GM12878 (cell line): ENCODE data around the gene ETV4. TPM values are rescaled to one million over a fixed set of nuclear protein-coding genes. Genes with fewer than 3 reads are reported as not detected.

Source experiments
- ATAC-seq: fragments of 200-7000 bp; cut with Tn5 transposase; 3 replicates; pipeline ENCODE4 v1.9.1; 2020; ENCODE audit warnings: mild to moderate bottlenecking, moderate library complexity
- BruUV-seq: library from RNA; stranded (reverse); fragments of 400-500 nt; replicated peaks from 2 replicates; lab custom pipeline; 2021; lab: Mats Ljungman, UMichigan
- CTCF ChIA-PET: fragments of 300-600 bp; sonication (Branson Sonifier 250); formaldehyde crosslinking; extraction: SDS; loops from one replicate; lab custom pipeline; 2021; ENCODE audit warnings: inconsistent platforms; lab: Yijun Ruan, JAX
- POLR2A ChIA-PET: fragments of 350-600 bp; formaldehyde crosslinking; extraction: SDS; loops from one replicate; lab custom pipeline; 2021; ENCODE audit warnings: inconsistent platforms; lab: Charles Lee
- RAD21 ChIA-PET: fragments of 300-600 bp; sonication (Branson Sonifier 250); formaldehyde crosslinking; loops from one replicate; lab custom pipeline; 2023; ENCODE audit warnings: antibody characterized with exemption; ENCODE audit not compliant: unreplicated experiment; lab: Charles Lee
- SMC1A ChIA-PET: fragments of 300-600 bp; sonication (Branson Sonifier 250); formaldehyde crosslinking; loops from one replicate; lab custom pipeline; 2023; ENCODE audit not compliant: unreplicated experiment, uncharacterized antibody; lab: Charles Lee
- DNase-seq: peaks from one replicate; pipeline ENCODE4 v3.0.0-alpha.2; 2011; ENCODE audit warnings: low read depth, low spot score
- FAIRE-seq: peaks from 3 replicates; lab custom pipeline; 2011; peaks lifted over from hg19 to GRCh38; lab: Jason Lieb, UNC
- H2AFZ ChIP-seq: 2 replicates; pipeline ENCODE4 v1.6.0; 2011; ENCODE audit warnings: low read depth, low read length, control low read depth; ENCODE audit not compliant: control insufficient read depth
- H3K27ac ChIP-seq: 2 replicates; pipeline ENCODE4 v1.5.1; 2011; ENCODE audit warnings: control low read depth; ENCODE audit not compliant: control insufficient read depth, insufficient read depth
- H3K27me3 ChIP-seq, 2 experiments: replicated peaks in 1 of 2; 2 replicates each; pipeline versions ENCODE4 v1.6.0 to v1.6.1; 2011; ENCODE audit warnings: low read length in 1 of 2; ENCODE audit not compliant: control insufficient read depth in 2 of 2, insufficient read depth in 2 of 2
- H3K36me3 ChIP-seq, 2 experiments: 2 replicates each; pipeline ENCODE4 v1.5.1; 2011; ENCODE audit warnings: low read length in 1 of 2; ENCODE audit not compliant: control insufficient read depth in 2 of 2, insufficient read depth in 2 of 2
- H3K4me1 ChIP-seq: 2 replicates; pipeline ENCODE4 v1.6.1; 2011; ENCODE audit warnings: mild to moderate bottlenecking, low read length, moderate library complexity, mixed read lengths; ENCODE audit not compliant: control insufficient read depth, insufficient read depth
- H3K4me2 ChIP-seq: 2 replicates; pipeline ENCODE4 v1.6.0; 2011; ENCODE audit warnings: control low read depth; ENCODE audit not compliant: control insufficient read depth, insufficient read depth
- H3K4me3 ChIP-seq: fragments of 200-600 bp; sonication (generic); 2 replicates; pipeline ENCODE4 v1.5.1; 2016
- H3K79me2 ChIP-seq: 2 replicates; pipeline ENCODE4 v1.6.0; 2011; ENCODE audit warnings: low read length; ENCODE audit not compliant: control insufficient read depth, insufficient read depth
- H3K9ac ChIP-seq: 2 replicates; pipeline ENCODE4 v1.8.0; 2011; ENCODE audit warnings: low read length, control low read depth, mixed read lengths; ENCODE audit not compliant: control insufficient read depth, insufficient read depth
- H3K9me3 ChIP-seq: replicated peaks from 3 replicates; pipeline ENCODE4 v1.5.1; 2011; ENCODE audit warnings: mild to moderate bottlenecking, low read length; ENCODE audit not compliant: control insufficient read depth, insufficient read depth
- H4K20me1 ChIP-seq: 2 replicates; pipeline ENCODE4 v1.6.0; 2011; ENCODE audit not compliant: control insufficient read depth, insufficient read depth
- BCL11A ChIP-seq: IDR thresholded peaks from 2 replicates; pipeline ENCODE4 v1.6.1; 2011; ENCODE audit warnings: low read depth, low read length
- LARP7 ChIP-seq: fragments of 450-650 bp; IDR thresholded peaks from 2 replicates; pipeline ENCODE4 v1.6.1; 2017; ENCODE audit warnings: mild to moderate bottlenecking
- TCF3 ChIP-seq: IDR thresholded peaks from 2 replicates; pipeline ENCODE4 v1.6.1; 2012; ENCODE audit warnings: low read depth, mild to moderate bottlenecking, low read length, borderline replicate concordance; ENCODE audit not compliant: insufficient read depth
- ZBED1 ChIP-seq: IDR thresholded peaks from 2 replicates; pipeline ENCODE4 v1.6.1; 2016; ENCODE audit warnings: borderline replicate concordance
- ZNF24 ChIP-seq: fragments of 450-650 bp; IDR thresholded peaks from 2 replicates; pipeline ENCODE4 v1.6.1; 2017; ENCODE audit warnings: antibody characterized with exemption, mild to moderate bottlenecking
- WGBS: methylation state at CpG from one replicate; pipeline ENCODE4 v1.1.6; 2016; ENCODE audit warnings: low lambda C conversion rate; ENCODE audit not compliant: insufficient replicate concordance, insufficient coverage; ENCODE audit errors: missing lambda C conversion rate; 5-methylcytosine and 5-hydroxymethylcytosine counted together
- in situ Hi-C: fragments of 300-500 bp; cut with MboI; formaldehyde crosslinking; loops from 9 replicates; pipeline ENCODE4 v1.14.3; 2018; ENCODE audit warnings: mixed read lengths
- intact Hi-C: fragments of 100-400 bp; cut with micrococcal nuclease; formaldehyde crosslinking; loops from one replicate; pipeline ENCODE4 v1.14.2; 2022; ENCODE audit not compliant: unreplicated experiment
- polyA plus RNA-seq, 11 experiments: library from polyadenylated mRNA; depleted of rRNA in 4 of 11; unstranded in 6 of 11; stranded (reverse) in 5 of 11; fragments of >200 nt; fragmentation: Nextera tagmentation in 4 of 11; fragmentation: Illumina TruSeq in 1 of 11; extraction: Ambion mirVana in 4 of 11; extraction: Trizol in 1 of 11; gene quantifications; 1 replicate in 1 of 11; 2 replicates in 10 of 11; pipeline versions ENCODE4 v1.2.1 to v1.2.3, GENCODE V29; 2011 to 2016; ENCODE audit warnings: inconsistent platforms in 2 of 11, missing spikeins in 2 of 11, low read depth in 1 of 11
- total RNA-seq, 4 experiments: library from RNA; depleted of rRNA in 3 of 4; stranded (reverse); fragments of >200 nt in 3 of 4; fragmentation: Illumina TruSeq in 1 of 4; extraction: Trizol in 1 of 4; gene quantifications; 2 replicates each; pipeline versions ENCODE4 v1.2.1 to v1.2.3, GENCODE V29; 2013 to 2021
- TF ChIP-seq, protein P1 (sequence below): IDR thresholded peaks from 2 replicates; pipeline ENCODE4 v1.6.1; 2012; ENCODE audit warnings: mild to moderate bottlenecking, low read depth, low read length
- TF ChIP-seq, protein P2 (sequence below): fragments of 450-650 bp; IDR thresholded peaks from 2 replicates; pipeline ENCODE4 v1.6.1; 2017; ENCODE audit warnings: antibody characterized with exemption, mild to moderate bottlenecking, moderate library complexity
- TF ChIP-seq, protein P3 (sequence below): IDR thresholded peaks from 2 replicates; pipeline ENCODE4 v1.6.1; 2012; ENCODE audit warnings: low read length, inconsistent platforms

ETV4 gene
- total and polyA plus RNA-seq, 10 of the 15 experiments (the other 5 are each of a cell fraction or from before 2014, with no cell fraction given): 0.19 to 14.5 (median 1.8) TPM

- H3K9me3 ChIP-seq: no peaks in the 10 kb centered on the region
- TF ChIP-seq, protein P1, sequence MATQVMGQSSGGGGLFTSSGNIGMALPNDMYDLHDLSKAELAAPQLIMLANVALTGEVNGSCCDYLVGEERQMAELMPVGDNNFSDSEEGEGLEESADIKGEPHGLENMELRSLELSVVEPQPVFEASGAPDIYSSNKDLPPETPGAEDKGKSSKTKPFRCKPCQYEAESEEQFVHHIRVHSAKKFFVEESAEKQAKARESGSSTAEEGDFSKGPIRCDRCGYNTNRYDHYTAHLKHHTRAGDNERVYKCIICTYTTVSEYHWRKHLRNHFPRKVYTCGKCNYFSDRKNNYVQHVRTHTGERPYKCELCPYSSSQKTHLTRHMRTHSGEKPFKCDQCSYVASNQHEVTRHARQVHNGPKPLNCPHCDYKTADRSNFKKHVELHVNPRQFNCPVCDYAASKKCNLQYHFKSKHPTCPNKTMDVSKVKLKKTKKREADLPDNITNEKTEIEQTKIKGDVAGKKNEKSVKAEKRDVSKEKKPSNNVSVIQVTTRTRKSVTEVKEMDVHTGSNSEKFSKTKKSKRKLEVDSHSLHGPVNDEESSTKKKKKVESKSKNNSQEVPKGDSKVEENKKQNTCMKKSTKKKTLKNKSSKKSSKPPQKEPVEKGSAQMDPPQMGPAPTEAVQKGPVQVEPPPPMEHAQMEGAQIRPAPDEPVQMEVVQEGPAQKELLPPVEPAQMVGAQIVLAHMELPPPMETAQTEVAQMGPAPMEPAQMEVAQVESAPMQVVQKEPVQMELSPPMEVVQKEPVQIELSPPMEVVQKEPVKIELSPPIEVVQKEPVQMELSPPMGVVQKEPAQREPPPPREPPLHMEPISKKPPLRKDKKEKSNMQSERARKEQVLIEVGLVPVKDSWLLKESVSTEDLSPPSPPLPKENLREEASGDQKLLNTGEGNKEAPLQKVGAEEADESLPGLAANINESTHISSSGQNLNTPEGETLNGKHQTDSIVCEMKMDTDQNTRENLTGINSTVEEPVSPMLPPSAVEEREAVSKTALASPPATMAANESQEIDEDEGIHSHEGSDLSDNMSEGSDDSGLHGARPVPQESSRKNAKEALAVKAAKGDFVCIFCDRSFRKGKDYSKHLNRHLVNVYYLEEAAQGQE: no peak
- TF ChIP-seq BCL11A: no peak
- no peak for TF ChIP-seq LARP7
- TF ChIP-seq ZNF24: no peak
- TF ChIP-seq, protein P2, sequence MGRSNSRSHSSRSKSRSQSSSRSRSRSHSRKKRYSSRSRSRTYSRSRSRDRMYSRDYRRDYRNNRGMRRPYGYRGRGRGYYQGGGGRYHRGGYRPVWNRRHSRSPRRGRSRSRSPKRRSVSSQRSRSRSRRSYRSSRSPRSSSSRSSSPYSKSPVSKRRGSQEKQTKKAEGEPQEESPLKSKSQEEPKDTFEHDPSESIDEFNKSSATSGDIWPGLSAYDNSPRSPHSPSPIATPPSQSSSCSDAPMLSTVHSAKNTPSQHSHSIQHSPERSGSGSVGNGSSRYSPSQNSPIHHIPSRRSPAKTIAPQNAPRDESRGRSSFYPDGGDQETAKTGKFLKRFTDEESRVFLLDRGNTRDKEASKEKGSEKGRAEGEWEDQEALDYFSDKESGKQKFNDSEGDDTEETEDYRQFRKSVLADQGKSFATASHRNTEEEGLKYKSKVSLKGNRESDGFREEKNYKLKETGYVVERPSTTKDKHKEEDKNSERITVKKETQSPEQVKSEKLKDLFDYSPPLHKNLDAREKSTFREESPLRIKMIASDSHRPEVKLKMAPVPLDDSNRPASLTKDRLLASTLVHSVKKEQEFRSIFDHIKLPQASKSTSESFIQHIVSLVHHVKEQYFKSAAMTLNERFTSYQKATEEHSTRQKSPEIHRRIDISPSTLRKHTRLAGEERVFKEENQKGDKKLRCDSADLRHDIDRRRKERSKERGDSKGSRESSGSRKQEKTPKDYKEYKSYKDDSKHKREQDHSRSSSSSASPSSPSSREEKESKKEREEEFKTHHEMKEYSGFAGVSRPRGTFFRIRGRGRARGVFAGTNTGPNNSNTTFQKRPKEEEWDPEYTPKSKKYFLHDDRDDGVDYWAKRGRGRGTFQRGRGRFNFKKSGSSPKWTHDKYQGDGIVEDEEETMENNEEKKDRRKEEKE: no peak
- TF ChIP-seq, protein P3, sequence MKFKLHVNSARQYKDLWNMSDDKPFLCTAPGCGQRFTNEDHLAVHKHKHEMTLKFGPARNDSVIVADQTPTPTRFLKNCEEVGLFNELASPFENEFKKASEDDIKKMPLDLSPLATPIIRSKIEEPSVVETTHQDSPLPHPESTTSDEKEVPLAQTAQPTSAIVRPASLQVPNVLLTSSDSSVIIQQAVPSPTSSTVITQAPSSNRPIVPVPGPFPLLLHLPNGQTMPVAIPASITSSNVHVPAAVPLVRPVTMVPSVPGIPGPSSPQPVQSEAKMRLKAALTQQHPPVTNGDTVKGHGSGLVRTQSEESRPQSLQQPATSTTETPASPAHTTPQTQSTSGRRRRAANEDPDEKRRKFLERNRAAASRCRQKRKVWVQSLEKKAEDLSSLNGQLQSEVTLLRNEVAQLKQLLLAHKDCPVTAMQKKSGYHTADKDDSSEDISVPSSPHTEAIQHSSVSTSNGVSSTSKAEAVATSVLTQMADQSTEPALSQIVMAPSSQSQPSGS: no peak
- TF ChIP-seq ZBED1: no peak
- no peak for TF ChIP-seq TCF3
- BruUV-seq: no TSS peak
- DNase-seq: no peak
- peak; percentile 1; the same call in 2 of the 3 replicates for ATAC-seq
- no peak overlapping the region for H3K9ac ChIP-seq
- ChIA-PET CTCF (interaction anchor here (1.0 to 7.6 kb wide), 13 partner anchors 9 to 267 kb away, joined by 3 to 134 read pairs (median 5); partner anchors contain the start of genes DHX8, MEOX1 and SOST), SMC1A (interaction anchor here (1.2 to 9.3 kb wide), 13 partner anchors 9 to 182 kb away, joined by 3 to 118 read pairs (median 11); partner anchors contain the start of genes DHX8 and MEOX1), POLR2A (interaction anchor here (1.0 kb wide), 1 partner anchor 90 kb away, joined by 3 read pairs; no protein-coding TSS in a partner anchor), RAD21 (interaction anchor here (1.0 to 8.6 kb wide), 11 partner anchors 9 to 116 kb away, joined by 4 to 334 read pairs (median 10); partner anchors contain the start of genes DHX8 and MEOX1)
- no peaks in the 10 kb centered on the region; the same call in 1 of the 2 replicates for H4K20me1 ChIP-seq
- 0% methylated on average over 1 of the region's 1 CpG for WGBS
- no peak for FAIRE-seq
- no peak overlapping the region; the same call in 1 of the 2 replicates for H3K27ac ChIP-seq
- in situ Hi-C loops: loop anchor here (5.0 kb wide), 2 partner anchors 94 to 184 kb away; no protein-coding TSS in a partner anchor
- H3K27me3 ChIP-seq: no peaks in the 10 kb centered on the region
- H3K36me3 ChIP-seq: no peaks in the 10 kb centered on the region
- no peak overlapping the region for H3K4me3 ChIP-seq
- peak overlapping the region; percentile 13; the same call in 1 of the 2 replicates for H2AFZ ChIP-seq
- no peaks in the 10 kb centered on the region for H3K79me2 ChIP-seq
- peaks cover 22% of the 10 kb centered on the region for H3K4me1 ChIP-seq
- intact Hi-C loops: loop anchor here (5.0 kb wide), 1 partner anchor 56 kb away; no protein-coding TSS in a partner anchor
- peak overlapping the region; percentile 41 for H3K4me2 ChIP-seq
Observed at GRCh38 chr17:43578404-43578698, 32.2 kb upstream of the ETV4 start.
